Measurements from ENCODE around the gene PRLR.
"Not testable (repeated sequence)": the region's sequence is repeated elsewhere in the genome, so short reads cannot be mapped to it uniquely, and the experiment has no call there.

The PRLR gene

DNA sequence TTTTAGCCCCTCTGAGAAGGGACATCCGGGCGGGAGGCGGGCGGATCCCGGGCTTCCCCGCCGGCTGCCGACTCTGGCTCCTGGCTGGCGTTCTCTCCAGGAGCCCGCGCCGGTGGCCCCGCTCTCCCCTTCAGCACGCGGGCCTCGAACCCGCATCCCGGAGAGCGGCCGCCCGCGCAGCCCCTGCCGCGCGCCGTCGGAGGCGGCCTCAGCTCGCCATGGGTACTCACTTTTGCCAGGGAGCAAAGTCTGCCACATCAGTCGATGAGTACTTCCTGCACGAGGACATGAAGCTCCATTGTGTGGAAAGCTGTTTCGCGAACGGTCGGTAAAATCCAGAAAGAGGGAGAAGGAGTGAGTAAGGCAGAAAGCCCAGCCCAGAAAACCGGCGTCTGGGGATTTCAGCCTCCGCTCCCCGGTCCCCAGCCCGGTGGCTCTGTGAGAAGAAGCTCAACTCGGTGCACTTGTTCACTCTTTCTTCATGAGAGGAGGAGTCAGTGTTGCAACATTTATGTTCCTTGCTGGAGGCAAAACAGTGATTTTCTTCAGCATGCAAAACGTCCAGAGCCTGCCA lies at the start of gene PRLR:
PRLR (minus strand) TSS at position 450 of the 574 bp plus-strand sequence. CDS start 140,867 bp downstream, outside the sequence.
- DNase-seq: no peak

DNA sequence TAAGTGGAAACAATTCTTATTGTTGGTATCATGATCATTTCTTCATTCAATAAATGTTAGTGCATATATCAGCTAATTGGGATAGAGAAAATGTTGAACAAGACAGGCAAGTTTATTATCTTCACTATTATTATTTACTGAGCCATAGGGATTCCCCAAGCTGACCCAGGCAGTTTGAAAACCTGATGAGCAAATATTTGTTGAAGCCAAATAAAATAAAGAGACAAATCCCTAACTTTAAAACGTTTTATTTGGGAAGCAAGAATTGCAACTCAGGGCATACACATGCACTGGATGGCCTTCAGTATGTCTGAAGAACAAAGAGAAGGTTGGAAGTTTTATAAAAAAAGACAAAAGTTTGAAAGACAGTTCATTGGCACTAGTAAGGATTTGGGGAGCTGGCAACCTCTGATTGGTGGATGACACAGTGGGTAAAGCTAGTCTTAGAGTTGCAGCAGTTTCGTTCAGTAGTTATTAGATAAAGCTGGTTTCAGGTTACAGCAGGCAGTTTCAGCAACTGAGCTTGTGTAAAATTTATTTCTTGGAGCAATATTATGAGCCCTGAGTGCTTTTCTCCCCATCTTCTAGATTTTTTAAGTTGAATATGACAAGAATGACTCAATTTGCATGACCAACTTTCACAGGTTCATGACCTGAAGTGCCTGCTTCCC lies 44.7 kb upstream of the PRLR start:
- no peak for DNase-seq

DNA sequence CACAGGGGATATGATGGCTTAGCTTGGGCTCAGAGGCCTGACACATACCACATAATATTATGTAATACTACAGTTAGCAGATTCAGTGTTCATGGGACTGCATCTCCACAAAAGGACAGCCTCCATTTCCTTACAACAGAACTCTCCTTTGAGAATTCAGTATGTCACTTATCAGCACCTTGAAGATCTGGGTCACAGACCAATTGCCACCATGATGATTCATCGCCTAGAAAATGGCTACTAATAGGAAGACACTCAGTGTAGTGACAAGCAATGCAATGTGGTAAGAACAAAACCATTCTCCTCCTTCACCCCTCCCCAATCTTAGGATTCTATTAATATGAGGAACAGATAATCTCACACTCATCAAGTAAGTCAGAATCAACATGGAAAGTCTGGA lies 38.7 kb upstream of the PRLR start:
- DNase-seq: no peak

DNA sequence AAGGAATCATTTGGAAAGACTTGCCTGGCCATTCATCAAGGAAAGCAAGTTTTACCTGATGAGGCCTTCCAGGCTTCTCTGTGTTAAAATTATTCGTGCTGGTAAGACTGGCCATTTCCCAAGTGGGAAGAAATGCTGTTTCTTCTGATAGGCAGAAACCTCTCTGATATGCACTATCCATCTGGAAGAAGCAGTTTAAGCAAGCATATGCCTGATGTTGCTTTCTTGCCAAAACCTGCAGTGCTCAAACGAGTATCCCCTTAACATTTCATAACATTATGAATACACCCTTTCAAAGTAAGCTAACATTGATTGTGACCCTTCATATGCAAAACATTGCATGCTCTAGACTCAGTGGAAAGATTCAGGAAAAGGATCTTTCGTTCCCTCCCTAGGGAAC lies 36.0 kb upstream of the PRLR start:
- no peak for DNase-seq

DNA sequence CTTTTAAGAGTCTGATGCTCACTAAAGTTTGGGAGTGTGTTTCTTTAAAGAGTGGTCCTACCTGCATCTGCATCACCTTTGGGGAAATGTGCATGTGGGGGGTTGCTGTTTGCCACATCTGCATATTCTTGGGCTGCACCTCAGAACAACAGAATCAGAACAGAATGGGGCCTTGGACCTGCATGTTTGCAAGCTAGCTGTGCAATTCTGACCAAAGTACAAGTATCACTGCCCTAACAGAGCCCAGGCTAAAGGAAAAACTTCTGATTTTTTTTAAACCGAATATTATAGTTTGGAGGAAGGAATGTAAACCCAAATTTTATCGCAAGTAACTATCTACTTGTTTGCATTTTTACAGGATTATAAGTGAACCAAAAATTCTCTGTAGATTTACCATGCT lies 34.2 kb upstream of the PRLR start:
- no peak for DNase-seq

DNA sequence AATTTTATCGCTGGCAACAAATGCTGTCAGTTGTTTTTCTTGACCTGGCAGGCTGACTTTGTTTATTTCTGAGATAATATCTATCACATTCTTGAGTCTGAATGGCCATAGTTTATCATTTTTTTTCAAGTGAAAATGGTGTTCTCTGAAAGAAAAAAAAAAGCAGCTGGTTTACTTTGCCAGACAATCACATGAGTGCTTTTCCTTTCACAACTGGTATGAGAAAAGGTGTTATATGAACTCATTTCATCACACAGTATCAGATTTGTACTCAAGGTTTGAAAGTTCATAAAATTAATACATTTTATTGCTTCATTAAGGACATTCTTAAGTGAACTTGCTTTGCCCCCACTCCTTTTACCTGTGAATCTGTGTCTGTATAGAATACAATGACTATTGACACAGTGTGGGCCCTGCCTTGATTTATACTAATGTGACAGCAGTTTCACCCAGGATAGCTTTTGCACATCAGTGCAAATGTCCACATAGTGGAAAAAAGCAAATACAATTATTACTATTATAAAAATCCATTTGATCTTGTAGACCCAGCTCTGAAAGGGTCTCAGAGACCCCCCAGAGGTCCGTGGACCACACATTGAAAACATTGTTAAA lies 33.1 kb upstream of the PRLR start:
- no peak for DNase-seq

DNA sequence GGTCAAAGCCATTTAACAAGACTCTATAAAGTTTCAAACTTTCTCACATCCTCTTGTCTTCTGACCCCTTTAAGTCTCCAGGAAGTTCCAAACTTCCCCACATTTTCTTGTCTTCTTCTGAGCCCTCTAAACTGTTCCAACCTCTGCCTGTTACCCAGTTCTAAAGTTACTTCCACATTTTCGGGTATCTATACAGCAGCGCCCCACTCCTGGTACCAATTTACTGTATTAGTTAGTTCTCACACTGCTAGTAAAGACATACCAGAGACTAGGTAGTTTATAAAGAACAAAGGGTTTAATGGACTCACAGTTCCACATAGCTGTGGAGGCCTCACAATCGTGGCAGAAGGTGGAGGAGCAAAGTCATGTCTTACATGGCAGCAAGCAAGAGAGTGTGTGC lies 23.3 kb upstream of the PRLR start:
- no peak for DNase-seq

DNA sequence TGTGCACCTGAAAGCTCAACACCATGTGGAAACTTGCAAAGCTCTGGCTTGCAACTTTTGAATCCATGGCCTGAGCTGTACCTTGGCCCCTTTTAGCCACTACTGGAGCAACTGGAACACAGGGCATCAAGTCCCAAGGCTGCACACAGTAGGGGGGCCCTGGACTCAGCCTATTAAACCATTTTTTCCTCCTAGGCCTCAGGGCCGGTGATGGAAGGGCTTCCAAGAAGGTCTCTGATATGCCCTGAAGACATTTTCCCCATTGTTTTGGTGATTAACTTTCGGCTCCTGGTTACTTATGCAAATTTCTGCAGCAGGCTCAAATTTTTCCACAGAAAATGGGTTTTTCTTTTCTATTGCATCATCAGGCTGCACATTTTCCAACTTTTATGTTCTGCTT lies 22.7 kb upstream of the PRLR start:
- no peak for DNase-seq

DNA sequence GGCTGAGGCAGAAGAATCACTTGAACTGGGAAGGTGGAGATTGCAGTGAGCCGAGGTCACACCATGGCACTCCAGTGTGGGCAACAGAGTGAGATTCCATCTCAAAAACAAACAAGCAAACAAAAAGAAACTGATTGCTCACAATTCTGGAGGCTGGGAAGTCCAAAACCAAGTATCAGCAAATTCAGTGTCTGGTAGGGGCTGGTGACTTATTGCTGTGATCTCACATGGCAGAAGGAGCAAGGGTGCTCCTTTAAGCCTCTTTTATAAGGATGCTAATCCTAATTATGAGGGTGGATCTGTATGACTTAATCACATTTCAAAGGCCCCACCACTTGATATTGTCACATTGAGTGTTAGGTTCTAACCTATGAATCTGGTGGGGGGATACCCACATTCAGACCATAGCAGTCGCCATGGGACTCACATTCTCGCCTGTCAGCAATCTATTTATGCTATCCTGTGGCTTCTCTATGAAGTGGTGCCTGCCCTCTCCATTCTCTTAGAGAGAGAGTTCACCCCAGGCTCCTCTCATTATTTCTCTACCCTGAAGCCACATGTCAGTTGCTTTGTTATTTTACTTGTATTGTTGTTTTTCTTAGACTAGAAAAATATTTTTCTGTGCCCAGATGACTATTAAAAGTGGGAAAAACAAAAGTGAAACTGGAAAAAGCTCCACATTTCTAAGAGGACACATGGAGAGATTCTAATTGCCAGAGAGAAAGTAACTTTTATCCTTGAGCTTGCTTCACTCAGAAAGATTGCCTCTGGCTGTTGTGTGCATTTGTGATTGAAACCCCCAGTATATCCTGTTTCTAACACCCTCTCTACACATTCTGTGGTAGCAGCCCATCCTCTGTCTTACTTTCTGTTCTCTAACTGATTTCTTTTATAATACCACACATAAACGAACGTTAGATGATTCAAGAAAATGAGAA lies 18.8 kb upstream of the PRLR start:
- DNase-seq: no peak

DNA sequence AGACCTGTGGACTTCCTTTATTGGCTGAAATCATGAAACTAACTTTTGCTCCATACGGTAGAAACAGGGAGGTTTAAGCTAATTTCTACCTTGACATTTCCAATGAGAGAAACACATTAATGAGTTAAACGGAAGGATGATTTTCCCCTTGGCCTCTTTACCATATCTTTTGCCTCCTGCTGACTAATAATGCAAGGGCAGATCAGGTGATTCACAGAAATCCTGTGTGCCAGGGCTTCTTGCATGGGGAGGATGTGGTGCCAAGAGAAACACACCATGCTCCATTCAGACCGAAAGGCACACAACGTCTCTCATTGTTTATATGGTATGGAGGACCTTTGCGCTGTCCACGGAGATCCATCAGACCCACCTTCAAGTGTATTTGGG lies 17.4 kb upstream of the PRLR start:
- no peak for DNase-seq

DNA sequence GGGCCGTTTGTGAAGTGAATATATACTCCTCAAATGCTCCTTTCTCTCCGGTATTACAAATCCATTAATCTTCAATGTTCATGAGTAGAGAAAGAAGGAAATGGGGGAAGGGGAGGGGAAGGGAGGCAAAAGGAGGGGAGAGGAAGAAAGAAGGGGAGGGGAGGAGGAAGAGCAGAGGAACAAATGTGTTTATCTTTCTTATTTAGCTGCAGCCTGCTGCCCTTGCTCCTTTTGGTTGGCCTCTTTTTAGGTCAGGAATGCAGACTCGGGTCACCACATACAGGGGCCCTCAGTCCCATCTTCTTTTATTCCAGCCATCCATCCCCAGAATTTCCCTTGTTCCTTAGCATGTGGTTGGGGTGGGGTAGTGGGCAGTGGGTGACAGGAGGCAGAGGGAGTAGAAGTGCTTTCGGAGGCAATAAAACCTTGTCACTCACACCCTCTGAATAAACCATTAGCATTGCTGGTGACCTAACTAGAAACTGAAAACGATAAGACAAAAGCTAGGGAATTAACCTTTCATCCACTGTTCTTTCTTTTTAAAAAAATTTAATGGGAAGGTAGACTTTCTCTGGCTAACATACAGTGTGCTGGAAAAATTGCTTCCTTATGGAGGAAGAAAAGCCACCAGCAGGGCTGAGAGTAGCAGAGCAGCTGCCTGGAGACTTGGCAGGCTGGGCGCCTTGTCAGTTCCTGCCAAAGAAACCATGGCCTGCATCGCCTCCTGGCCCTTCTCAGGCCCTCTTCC lies 16.8 kb upstream of the PRLR start:
- no peak for DNase-seq

DNA sequence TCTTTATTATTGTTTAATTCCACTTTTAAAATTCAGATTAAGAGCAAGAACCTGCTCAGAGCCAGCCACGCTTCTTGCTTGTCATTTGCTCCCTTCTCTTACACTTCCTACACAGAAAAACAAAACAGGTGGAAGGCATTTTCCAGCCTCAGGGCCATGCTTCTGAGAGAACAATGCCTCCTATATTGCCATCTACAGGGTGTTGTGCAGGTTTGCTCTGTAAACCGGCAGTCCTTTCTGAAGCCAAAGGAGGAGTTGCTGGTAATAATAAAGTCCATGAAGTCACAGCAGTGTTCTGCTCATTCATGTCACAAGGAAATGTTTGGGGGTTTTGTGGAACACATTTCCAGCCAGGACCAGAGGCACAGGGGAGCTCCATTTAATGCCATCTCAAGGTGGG lies 16.1 kb upstream of the PRLR start:
- no peak for DNase-seq

DNA sequence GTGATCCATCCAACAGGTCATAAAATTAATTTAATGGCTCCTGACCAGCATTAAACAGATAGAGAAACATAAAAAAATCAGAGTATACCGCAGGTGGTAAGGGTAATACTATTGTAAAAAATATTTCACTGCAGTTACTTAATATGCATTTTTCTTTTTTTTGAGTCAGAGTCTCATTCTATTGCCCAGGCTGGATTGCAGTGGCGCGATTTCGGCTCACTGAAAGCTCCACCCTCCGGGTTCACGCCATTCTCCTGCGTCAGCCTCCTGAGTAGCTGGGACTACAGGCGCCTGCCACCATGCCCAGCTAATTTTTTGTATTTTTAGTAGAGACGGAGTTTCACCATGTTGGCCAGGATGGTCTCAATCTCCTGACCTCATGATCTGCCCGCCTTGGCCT lies 15.1 kb upstream of the PRLR start:
- DNase-seq: not testable (repeated sequence)

DNA sequence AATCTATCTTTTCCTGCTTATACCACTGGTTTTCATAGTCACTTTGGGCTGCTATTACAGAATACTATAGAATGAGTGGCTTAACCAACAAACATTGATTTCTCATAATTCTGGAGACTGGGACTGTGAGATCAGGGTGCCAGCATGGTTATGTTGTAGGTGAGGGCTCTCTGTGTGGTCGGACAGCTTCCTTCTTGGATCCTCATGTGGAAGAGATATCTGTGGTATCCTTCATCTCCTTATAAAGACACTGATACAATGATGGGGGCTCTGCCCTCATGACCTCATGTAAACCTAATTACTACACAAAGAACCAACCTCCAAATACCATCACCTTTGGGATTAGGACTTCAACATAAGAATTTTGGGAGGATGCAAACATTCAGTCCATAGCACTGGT lies 13.9 kb upstream of the PRLR start:
- DNase-seq: no peak

DNA sequence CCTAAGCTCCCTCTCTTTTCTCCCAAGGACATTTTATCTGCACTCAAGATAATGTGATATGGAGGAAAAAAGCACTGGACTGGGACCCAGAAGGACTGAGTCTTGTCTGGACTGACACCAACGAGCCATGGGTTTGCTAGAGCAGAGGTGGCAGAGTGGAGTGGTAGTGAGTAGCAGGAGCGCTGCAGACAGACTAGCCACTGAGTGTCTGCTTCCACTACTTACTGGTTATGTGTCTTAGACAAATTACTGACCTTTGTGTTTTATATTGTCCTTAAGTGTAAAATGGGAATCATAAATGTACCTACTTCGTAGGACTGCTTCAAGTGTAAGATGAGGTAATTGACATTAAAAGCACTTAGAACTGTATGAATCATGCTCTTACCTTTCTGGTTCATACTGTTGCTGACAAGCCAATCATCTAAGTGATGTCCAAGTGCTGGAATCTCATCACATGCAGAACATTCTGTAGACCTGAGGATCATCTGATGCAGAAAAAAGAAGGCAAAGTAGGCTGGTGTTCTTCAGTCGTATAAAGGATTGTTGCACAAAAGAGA lies 12.5 kb upstream of the PRLR start:
- no peak for DNase-seq

DNA sequence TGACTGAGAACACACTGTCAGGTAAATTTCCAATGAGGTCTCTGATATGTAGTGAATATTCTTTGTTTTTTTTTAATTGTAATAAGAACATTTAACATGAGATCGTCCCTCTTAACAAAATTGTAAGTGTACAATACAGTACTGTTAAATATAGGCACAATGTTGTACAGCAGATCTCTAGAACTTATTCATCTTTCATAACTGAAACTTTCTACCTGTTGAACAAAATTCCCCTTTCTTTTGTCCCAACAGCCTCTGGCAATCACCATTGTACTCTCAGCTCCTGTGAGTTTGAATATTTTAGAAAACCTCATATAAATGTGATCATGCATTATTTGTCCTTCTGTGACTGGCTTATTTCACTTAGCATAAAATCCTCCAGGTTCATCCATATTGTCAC lies 10.6 kb upstream of the PRLR start:
- no peak for DNase-seq

DNA sequence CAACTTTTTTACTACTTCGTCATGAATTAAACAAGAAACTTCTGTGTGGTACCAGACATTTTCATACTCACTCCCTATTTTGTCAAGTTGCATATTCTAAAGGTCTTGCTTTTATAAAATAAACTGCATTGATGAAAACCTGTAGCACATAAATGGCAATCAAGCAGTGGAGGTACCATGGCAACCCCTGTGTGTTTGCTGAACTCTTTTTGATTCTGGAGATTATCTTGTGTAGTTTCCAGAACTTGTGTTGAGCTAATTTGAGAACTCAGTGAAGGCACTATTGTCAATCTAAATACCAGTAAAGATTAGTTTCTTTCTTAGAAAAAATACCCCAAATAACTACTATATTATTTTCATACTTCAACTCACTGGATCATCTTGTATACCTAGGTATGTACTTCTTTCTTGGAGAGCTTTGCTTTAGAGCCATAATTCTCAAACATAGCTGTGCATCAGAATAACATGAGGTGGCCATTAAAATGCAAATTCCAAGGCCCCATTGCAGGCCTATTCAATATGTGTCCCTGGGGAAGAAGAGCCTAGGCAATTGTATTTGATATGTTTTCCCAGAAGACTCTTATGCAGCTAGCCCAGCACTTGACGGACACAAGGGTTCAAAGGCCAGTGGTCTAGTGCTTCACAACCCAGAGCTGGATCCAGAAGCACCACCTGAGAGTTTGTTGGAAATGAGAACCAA lies 9.8 kb upstream of the PRLR start:
- DNase-seq: no peak

DNA sequence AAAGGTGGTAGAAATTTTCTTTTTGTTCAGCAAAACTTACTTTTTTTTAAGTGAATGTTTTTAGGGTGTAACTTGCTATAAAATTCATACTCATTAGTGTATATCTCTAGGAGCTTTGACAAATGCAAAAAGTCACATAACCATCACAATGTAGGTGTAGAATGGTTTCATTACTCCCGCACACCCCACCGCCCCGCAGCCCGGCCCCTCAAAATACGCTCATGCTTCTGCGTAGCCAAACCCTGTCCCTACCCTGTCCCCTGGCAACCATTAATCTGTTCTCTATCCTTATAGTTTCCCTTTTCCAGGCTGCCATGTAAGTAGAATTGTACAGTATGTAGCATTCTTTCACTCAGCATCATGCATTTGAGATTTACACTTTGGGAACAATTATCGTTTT lies 9.2 kb upstream of the PRLR start:
- no peak for DNase-seq

DNA sequence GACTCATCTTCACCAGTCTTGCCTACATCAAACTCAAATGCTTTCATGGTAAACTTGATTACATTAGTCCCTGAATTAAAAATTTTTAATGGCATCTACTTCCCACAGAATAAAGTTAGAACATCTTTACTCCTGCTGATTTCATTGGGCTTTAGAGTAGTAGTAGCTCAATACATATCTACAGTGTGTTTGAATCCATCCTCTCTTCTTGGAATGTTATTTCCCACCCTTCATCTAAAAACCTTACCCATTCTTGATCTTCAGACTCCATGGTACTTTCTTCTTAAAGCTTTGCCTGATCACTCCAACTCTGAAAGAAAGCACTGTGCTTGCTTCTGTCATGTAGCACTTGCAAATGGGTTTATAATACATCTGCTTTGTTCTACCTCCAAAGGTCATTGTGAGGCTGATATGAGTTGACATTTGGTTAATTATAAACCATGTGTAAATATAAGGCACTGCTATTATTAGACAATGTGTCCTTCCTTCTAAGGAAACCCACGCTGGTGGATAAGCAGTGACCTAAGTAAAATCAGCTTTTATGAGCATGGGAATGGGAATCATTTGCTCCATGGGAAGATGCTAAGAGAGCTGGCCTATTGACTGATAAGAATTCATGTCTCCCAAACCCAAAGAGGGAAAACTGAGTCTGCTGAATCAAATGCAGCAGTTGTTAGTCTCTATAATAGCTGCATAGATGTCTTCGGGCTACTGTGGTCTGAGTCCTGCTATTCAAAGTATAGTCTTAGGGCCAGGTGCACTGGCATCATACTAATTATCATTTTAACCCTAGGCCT lies 7.5 kb upstream of the PRLR start:
- DNase-seq: no peak

DNA sequence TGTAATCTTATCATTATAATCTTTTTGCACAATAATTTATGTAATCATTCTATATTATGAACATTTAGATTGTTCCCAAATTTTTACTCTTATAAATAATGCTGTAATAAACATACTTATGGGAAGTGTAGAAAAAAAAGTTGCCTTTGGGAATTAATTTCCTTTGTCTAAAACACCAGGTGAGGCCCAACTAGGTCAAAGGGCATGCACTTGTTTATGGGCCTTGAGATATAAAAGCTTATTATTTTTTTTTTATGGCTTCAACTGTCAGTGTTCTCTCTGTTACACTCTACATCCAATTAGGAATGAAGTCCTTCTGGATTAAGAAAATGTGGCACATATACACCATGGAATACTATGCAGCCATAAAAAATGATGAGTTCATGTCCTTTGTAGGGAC lies 6.5 kb upstream of the PRLR start:
- no peak for DNase-seq

DNA sequence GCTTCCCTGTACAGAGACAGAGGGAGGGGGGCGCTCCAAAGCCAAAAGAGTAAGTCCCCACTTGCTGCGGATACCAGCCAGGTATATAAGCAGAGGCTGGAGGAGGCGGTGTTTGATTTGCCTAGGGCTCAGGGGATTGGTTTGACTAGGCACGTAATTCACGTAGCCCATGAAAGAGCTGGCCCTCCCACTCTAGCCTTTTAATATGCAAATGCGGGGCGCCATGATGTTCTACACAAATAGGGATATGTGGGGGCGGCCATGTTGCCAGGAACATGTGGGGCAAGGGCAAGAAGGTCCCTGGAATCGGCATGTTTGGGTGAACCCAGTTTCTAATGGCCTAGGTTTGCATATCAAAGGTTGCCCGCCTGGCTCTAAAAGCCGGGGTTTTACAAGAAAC lies 3.3 kb upstream of the PRLR start:
- DNase-seq: no peak
